CD8-positive, alpha-beta memory T cell (primary cell): Measurements from ENCODE around the gene GIMAP8. TPM values are rescaled to one million over a fixed set of nuclear protein-coding genes. Genes with fewer than 3 reads are reported as not detected.

Experiments
- CTCF ChIA-PET: fragments of 350-600 bp; sonication (Branson Sonifier 250); formaldehyde crosslinking; loops from one replicate; lab custom pipeline; 2021; ENCODE audit warnings: antibody characterized with exemption; lab: Charles Lee
- POLR2A ChIA-PET: fragments of 350-600 bp; sonication (Branson Sonifier 250); formaldehyde crosslinking; loops from one replicate; lab custom pipeline; 2021; ENCODE audit warnings: antibody characterized with exemption; lab: Charles Lee
- DNase-seq, 5 donors: peaks; one replicate each; pipeline versions ENCODE4 v3.0.0 to v3.0.0-alpha.2; 2020 to 2022; ENCODE audit warnings: mixed read lengths in 1 of 5
- H3K27ac ChIP-seq: one replicate; pipeline ENCODE4 v1.7.0; 2013; ENCODE audit warnings: low read depth, mild to moderate bottlenecking, low read length, moderate library complexity
- H3K27me3 ChIP-seq: 2 replicates; pipeline ENCODE4 v1.7.0; 2013; ENCODE audit warnings: low read length, mild to moderate bottlenecking; ENCODE audit not compliant: insufficient read depth, poor library complexity, severe bottlenecking
- H3K36me3 ChIP-seq: 2 replicates; pipeline ENCODE4 v1.7.0; 2013; ENCODE audit warnings: mild to moderate bottlenecking, low read length, moderate library complexity; ENCODE audit not compliant: insufficient read depth
- H3K4me1 ChIP-seq: 2 replicates; pipeline ENCODE4 v1.7.0; 2013; ENCODE audit warnings: mild to moderate bottlenecking, low read length, moderate library complexity; ENCODE audit not compliant: insufficient read depth
- H3K4me3 ChIP-seq: 2 replicates; pipeline ENCODE4 v1.7.0; 2013; ENCODE audit warnings: mild to moderate bottlenecking, low read length
- H3K9me3 ChIP-seq: 2 replicates; pipeline ENCODE4 v1.7.0; 2013; ENCODE audit warnings: mild to moderate bottlenecking, low read length
- H3K27ac Mint-ChIP-seq, 8 donors: one replicate each; pipeline ENCODE4 v1.8.0; 2020 to 2021; ENCODE audit warnings: mixed read lengths in 8 of 8, mild to moderate bottlenecking in 6 of 8, inconsistent platforms in 3 of 8, moderate library complexity in 3 of 8
- H3K27me3 Mint-ChIP-seq, 2 donors: one replicate each; pipeline ENCODE4 v1.8.0; 2020 to 2021; ENCODE audit warnings: mixed read lengths in 2 of 2, mild to moderate bottlenecking in 1 of 2, moderate library complexity in 1 of 2
- H3K36me3 Mint-ChIP-seq, 3 donors: one replicate each; pipeline ENCODE4 v1.8.0; 2020 to 2021; ENCODE audit warnings: mixed read lengths in 3 of 3, inconsistent platforms in 1 of 3, mild to moderate bottlenecking in 1 of 3
- H3K4me1 Mint-ChIP-seq, 3 donors: one replicate each; pipeline ENCODE4 v1.8.0; 2020 to 2021; ENCODE audit warnings: mixed read lengths in 3 of 3, inconsistent platforms in 1 of 3, mild to moderate bottlenecking in 1 of 3
- H3K4me3 Mint-ChIP-seq, 7 donors: one replicate each; pipeline ENCODE4 v1.8.0; 2020 to 2021; ENCODE audit warnings: mixed read lengths in 7 of 7, mild to moderate bottlenecking in 6 of 7, moderate library complexity in 4 of 7, inconsistent platforms in 2 of 7
- H3K9me3 Mint-ChIP-seq, 5 donors: one replicate each; pipeline ENCODE4 v1.8.0; 2020 to 2022; ENCODE audit warnings: mixed read lengths in 5 of 5, mild to moderate bottlenecking in 3 of 5, moderate library complexity in 2 of 5, inconsistent platforms in 1 of 5
- polyA plus RNA-seq: library from polyadenylated mRNA; unstranded; fragments of 300-500 nt; fragmentation: Illumina TruSeq; gene quantifications from one replicate; pipeline ENCODE4 v1.2.3, GENCODE V29; 2021
- total RNA-seq, 2 experiments: library from RNA; stranded (reverse); gene quantifications; one replicate each; pipeline ENCODE4 v1.2.3, GENCODE V29; 2021

The GIMAP8 gene
- total RNA-seq (10 to 100 TPM; 11.8 to 12.3 TPM), polyA plus RNA-seq (30.1 TPM)

GRCh38 chr7:150450491-150451001, at the start of gene GIMAP8:
GIMAP8 (plus strand) TSS chr7:150450630; CDS start chr7:150466699, 16,069 bp downstream.
- Mint-ChIP-seq H3K9me3 (peaks cover 0 to 5% (median 0%) of the 10 kb centered on the region in 5 donors), H3K4me3 (peak within 1 kb of the TSS; percentile 98 to 100 (median 99)), H3K27me3 (peaks cover 0 to 6% of the 10 kb centered on the region in 2 donors), H3K4me1 (peaks cover 66 to 76% (median 69%) of the 10 kb centered on the region in 3 donors), H3K27ac (peak within 1 kb of the TSS; percentile 78 to 98 (median 96)), H3K36me3 (peaks cover 9 to 48% (median 17%) of the 10 kb centered on the region in 3 donors)
- Histone ChIP-seq H3K4me3 (peak within 1 kb of the TSS; percentile 80), H3K9me3 (no peaks in the 10 kb centered on the region), H3K27ac (peak within 1 kb of the TSS; percentile 66), H3K27me3 (no peaks in the 10 kb centered on the region), H3K4me1 (peaks cover 48% of the 10 kb centered on the region), H3K36me3 (no peaks in the 10 kb centered on the region)
- CTCF ChIA-PET, result interaction anchor here (1.0 to 7.8 kb wide), 16 partner anchors 30 to 305 kb away, joined by 3 to 99 read pairs (median 14); partner anchors contain the start of genes GIMAP1, GIMAP4, GIMAP5 and GIMAP6
- POLR2A ChIA-PET, result interaction anchor here (0.6 to 5.9 kb wide), 17 partner anchors 14 to 305 kb away, joined by 3 to 76 read pairs (median 5); partner anchors contain the start of genes GIMAP4 and GIMAP7
- peak; percentile 38 to 77 (median 59) for DNase-seq

GRCh38 chr7:150400788-150401423, 49.5 kb upstream of the GIMAP8 start:
- H3K27ac Mint-ChIP-seq, result peak overlapping the region in 4 of 8 donors; percentile 17 to 73 (median 36)
- no peaks in the 10 kb centered on the region for H3K9me3 Mint-ChIP-seq
- peaks cover 16% of the 10 kb centered on the region for H3K4me1 ChIP-seq
- no peaks in the 10 kb centered on the region for H3K27me3 Mint-ChIP-seq
- H3K27ac ChIP-seq, result no peak overlapping the region
- peaks cover 13 to 24% (median 22%) of the 10 kb centered on the region in 3 donors for H3K4me1 Mint-ChIP-seq
- H3K36me3 ChIP-seq, result no peaks in the 10 kb centered on the region
- peaks cover 0 to 22% (median 2%) of the 10 kb centered on the region in 3 donors for H3K36me3 Mint-ChIP-seq
- no peaks in the 10 kb centered on the region for H3K9me3 ChIP-seq
- ChIA-PET POLR2A (interaction anchor here (0.7 kb wide), 1 partner anchor 11 kb away, joined by 3 read pairs; no protein-coding TSS in a partner anchor), CTCF (interaction anchor here (0.7 kb wide), 1 partner anchor 723 kb away, joined by 3 read pairs; no protein-coding TSS in a partner anchor)
- no peak for DNase-seq
- H3K4me3 Mint-ChIP-seq, result peak overlapping the region in 2 of 7 donors; percentile 51 to 59
- no peak overlapping the region for H3K4me3 ChIP-seq
- H3K27me3 ChIP-seq, result no peaks in the 10 kb centered on the region

GRCh38 chr7:150401424-150401790, 49.0 kb upstream of the GIMAP8 start:
- Mint-ChIP-seq H3K4me3 (peak overlapping the region in 1 of 7 donors; percentile 51), H3K4me1 (peaks cover 18 to 29% (median 27%) of the 10 kb centered on the region in 3 donors), H3K27me3 (no peaks in the 10 kb centered on the region), H3K9me3 (no peaks in the 10 kb centered on the region), H3K36me3 (peaks cover 0 to 19% (median 0%) of the 10 kb centered on the region in 3 donors), H3K27ac (peak overlapping the region in 3 of 8 donors; percentile 30 to 73 (median 43))
- no peak for DNase-seq
- no peaks in the 10 kb centered on the region for H3K27me3 ChIP-seq
- H3K4me3 ChIP-seq, result no peak overlapping the region
- H3K27ac ChIP-seq, result no peak overlapping the region
- H3K9me3 ChIP-seq, result no peaks in the 10 kb centered on the region
- ChIA-PET CTCF (interaction anchor here (0.7 to 1.2 kb wide), 2 partner anchors 17 to 722 kb away, joined by 3 read pairs; no protein-coding TSS in a partner anchor), POLR2A (no interaction called here)
- H3K36me3 ChIP-seq, result no peaks in the 10 kb centered on the region
- peaks cover 21% of the 10 kb centered on the region for H3K4me1 ChIP-seq

GRCh38 chr7:150401861-150402631, 48.4 kb upstream of the GIMAP8 start:
- peaks cover 25 to 35% (median 33%) of the 10 kb centered on the region in 3 donors for H3K4me1 Mint-ChIP-seq
- H3K4me3 Mint-ChIP-seq, result peak overlapping the region in 2 of 7 donors; percentile 61 to 79
- no peak overlapping the region for H3K4me3 ChIP-seq
- peaks cover 27% of the 10 kb centered on the region for H3K4me1 ChIP-seq
- ChIA-PET POLR2A (interaction anchor here (0.6 kb wide), 1 partner anchor 10 kb away, joined by 4 read pairs; no protein-coding TSS in a partner anchor), CTCF (interaction anchor here (0.7 to 1.6 kb wide), 3 partner anchors 18 to 722 kb away, joined by 3 to 4 read pairs (median 3); no protein-coding TSS in a partner anchor)
- no peaks in the 10 kb centered on the region for H3K27me3 ChIP-seq
- H3K27ac Mint-ChIP-seq, result peak overlapping the region in 5 of 8 donors; percentile 12 to 89 (median 44)
- H3K9me3 ChIP-seq, result no peaks in the 10 kb centered on the region
- H3K36me3 Mint-ChIP-seq, result peaks cover 0 to 21% (median 1%) of the 10 kb centered on the region in 3 donors
- DNase-seq, result no peak
- H3K9me3 Mint-ChIP-seq, result no peaks in the 10 kb centered on the region
- H3K27me3 Mint-ChIP-seq, result no peaks in the 10 kb centered on the region
- H3K36me3 ChIP-seq, result no peaks in the 10 kb centered on the region
- H3K27ac ChIP-seq, result no peak overlapping the region

GRCh38 chr7:150402671-150403321, 47.6 kb upstream of the GIMAP8 start:
- Histone ChIP-seq H3K36me3 (no peaks in the 10 kb centered on the region), H3K9me3 (no peaks in the 10 kb centered on the region), H3K4me1 (peaks cover 32% of the 10 kb centered on the region), H3K27me3 (no peaks in the 10 kb centered on the region), H3K4me3 (no peak overlapping the region), H3K27ac (no peak overlapping the region)
- POLR2A ChIA-PET, result interaction anchor here (0.6 kb wide), 1 partner anchor 11 kb away, joined by 4 read pairs; no protein-coding TSS in a partner anchor
- peak overlapping the region in 6 of 7 donors; percentile 23 to 91 (median 60) for H3K4me3 Mint-ChIP-seq
- DNase-seq, result no peak
- H3K27ac Mint-ChIP-seq, result peak overlapping the region in 7 of 8 donors; percentile 14 to 96 (median 73)
- peaks cover 0 to 23% (median 2%) of the 10 kb centered on the region in 3 donors for H3K36me3 Mint-ChIP-seq
- CTCF ChIA-PET, result interaction anchor here (1.0 to 1.6 kb wide), 3 partner anchors 18 to 23 kb away, joined by 3 to 4 read pairs (median 3); no protein-coding TSS in a partner anchor
- H3K4me1 Mint-ChIP-seq, result peaks cover 27 to 38% (median 35%) of the 10 kb centered on the region in 3 donors
- no peaks in the 10 kb centered on the region for H3K27me3 Mint-ChIP-seq
- H3K9me3 Mint-ChIP-seq, result no peaks in the 10 kb centered on the region

- Histone ChIP-seq H3K27me3 (no peaks in the 10 kb centered on the region), H3K36me3 (no peaks in the 10 kb centered on the region), H3K4me3 (no peak overlapping the region), H3K27ac (peak overlapping the region; percentile 93), H3K9me3 (no peaks in the 10 kb centered on the region), H3K4me1 (peaks cover 32% of the 10 kb centered on the region)
- H3K27me3 Mint-ChIP-seq, result no peaks in the 10 kb centered on the region
- H3K4me3 Mint-ChIP-seq, result peak overlapping the region in 6 of 7 donors; percentile 83 to 99 (median 91)
- H3K9me3 Mint-ChIP-seq, result no peaks in the 10 kb centered on the region
- H3K4me1 Mint-ChIP-seq, result peaks cover 27 to 40% (median 38%) of the 10 kb centered on the region in 3 donors
- peak overlapping the region; percentile 84 to 98 (median 95) for H3K27ac Mint-ChIP-seq
- H3K36me3 Mint-ChIP-seq, result peaks cover 0 to 24% (median 2%) of the 10 kb centered on the region in 3 donors
- no peak for DNase-seq
- ChIA-PET CTCF (interaction anchor here (0.9 to 1.6 kb wide), 9 partner anchors 18 to 375 kb away, joined by 3 to 7 read pairs (median 3); partner anchors contain the start of gene REPIN1), POLR2A (interaction anchor here (0.8 to 0.9 kb wide), 2 partner anchors 35 to 81 kb away, joined by 3 read pairs; partner anchors contain the start of genes ACTR3C, LRRC61 and REPIN1)
Observed at GRCh38 chr7:150403376-150404171, 46.9 kb upstream of the GIMAP8 start.
